ENCODE measurements around the gene PNLIPRP2. TPM values are rescaled to one million over a fixed set of nuclear protein-coding genes. Genes with fewer than 3 reads are reported as not detected.

The PNLIPRP2 gene
- total RNA-seq, 4 donors from 2014 or later: 0.42 to 4.1 (median 2.4) TPM; not detected in 1

- TF ChIP-seq CTCF (IDR thresholded peaks at IDR 0.05) (no peak), EP300 (IDR thresholded peaks at IDR 0.05) (no peak), POLR2A (IDR thresholded peaks at IDR 0.05) (no peak)
- no peaks in the 10 kb centered on the region for H3K36me3 ChIP-seq
- peaks cover 0 to 11% (median 3%) of the 10 kb centered on the region in 4 donors for H3K9me3 ChIP-seq
- no peaks in the 10 kb centered on the region for H3K4me1 ChIP-seq
- no peak overlapping the region for H3K4me3 ChIP-seq
- no peak overlapping the region for H3K27ac ChIP-seq
- 43 to 49% methylated on average over 2 of the region's 2 CpGs for WGBS, 2 donors
- H3K27me3 ChIP-seq: no peaks in the 10 kb centered on the region
- no peak for DNase-seq (ENCODE audit: low spot score in 2 of 2)
Observed at GRCh38 chr10:116636976-116637375, 16.2 kb downstream of the PNLIPRP2 start.

GRCh38 chr10:116637830-116638229, 17.1 kb downstream of the PNLIPRP2 start:
- Histone ChIP-seq H3K36me3 (no peaks in the 10 kb centered on the region), H3K27ac (no peak overlapping the region), H3K4me3 (no peak overlapping the region), H3K9me3 (peaks cover 0 to 11% (median 3%) of the 10 kb centered on the region in 4 donors), H3K27me3 (no peaks in the 10 kb centered on the region), H3K4me1 (no peaks in the 10 kb centered on the region)
- 5 to 22% methylated on average over 1 of the region's 1 CpG for WGBS, 2 donors
- TF ChIP-seq POLR2A (IDR thresholded peaks at IDR 0.05): no peak
- DNase-seq (ENCODE audit: low spot score in 2 of 2): no peak

DNA sequence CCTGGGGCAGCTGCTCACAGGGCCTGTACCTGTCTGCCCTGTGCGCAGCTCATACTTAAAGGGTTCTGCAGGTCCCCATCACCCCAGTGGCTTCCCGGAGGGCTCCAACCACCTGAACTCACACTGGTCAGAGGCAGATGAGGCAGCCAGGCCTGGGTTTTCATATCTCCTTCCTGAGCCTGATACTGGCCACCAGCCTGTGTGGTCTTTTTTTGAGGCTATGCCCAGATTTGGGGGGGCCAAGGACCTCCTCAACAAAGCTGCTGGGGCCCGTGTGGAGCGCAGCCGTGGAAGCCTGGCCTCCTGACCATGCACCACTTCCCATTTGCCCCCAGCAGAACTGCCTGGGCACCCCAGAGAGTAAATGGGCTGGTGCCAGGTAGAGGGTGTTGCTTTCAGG, 25.7 kb downstream of the PNLIPRP2 start:
- no peak overlapping the region for H3K27ac ChIP-seq
- no peaks in the 10 kb centered on the region for H3K27me3 ChIP-seq
- no peak for DNase-seq (ENCODE audit: low spot score in 2 of 2)
- no peak overlapping the region for H3K4me3 ChIP-seq
- no peaks in the 10 kb centered on the region for H3K4me1 ChIP-seq
- peaks cover 0 to 17% (median 0%) of the 10 kb centered on the region in 4 donors for H3K9me3 ChIP-seq
- 89 to 91% methylated on average over 5 of the region's 5 CpGs for WGBS, 2 donors
- TF ChIP-seq EP300 (IDR thresholded peaks at IDR 0.05): no peak
- no peaks in the 10 kb centered on the region for H3K36me3 ChIP-seq

DNA sequence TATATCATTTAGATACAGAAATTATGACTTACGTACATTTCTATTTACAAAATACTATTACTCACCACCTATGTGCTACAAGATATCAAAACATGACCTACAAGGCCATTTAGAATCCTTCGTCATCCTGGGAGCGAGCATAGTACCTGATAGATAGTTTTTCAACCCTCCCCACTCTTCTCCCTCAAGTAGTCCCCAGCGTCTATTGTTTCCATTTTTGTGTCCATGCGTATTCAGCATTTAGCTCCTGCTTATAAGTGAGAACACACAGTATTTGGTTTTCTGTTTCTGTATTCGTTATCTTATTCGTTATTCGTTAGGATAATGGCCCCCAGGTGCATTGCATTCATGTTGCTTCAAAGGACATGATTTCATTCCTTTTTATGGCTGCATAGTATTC, 28.1 kb downstream of the PNLIPRP2 start:
- no peak overlapping the region for H3K4me3 ChIP-seq
- no peak for DNase-seq (ENCODE audit: low spot score in 2 of 2)
- no peak overlapping the region for H3K27ac ChIP-seq
- no peaks in the 10 kb centered on the region for H3K36me3 ChIP-seq
- 84 to 86% methylated on average over 8 of the region's 8 CpGs for WGBS, 2 donors
- H3K4me1 ChIP-seq: no peaks in the 10 kb centered on the region
- TF ChIP-seq POLR2A (IDR thresholded peaks at IDR 0.05) (no peak), EP300 (IDR thresholded peaks at IDR 0.05) (no peak), CTCF (IDR thresholded peaks at IDR 0.05) (no peak)
- H3K27me3 ChIP-seq: no peaks in the 10 kb centered on the region
- peaks cover 0 to 17% (median 0%) of the 10 kb centered on the region in 4 donors for H3K9me3 ChIP-seq

- TF ChIP-seq CTCF (IDR thresholded peaks at IDR 0.05): no peak
- no peak for TF ChIP-seq EP300 (IDR thresholded peaks at IDR 0.05)
- TF ChIP-seq POLR2A (IDR thresholded peaks at IDR 0.05): no peak
Observed at GRCh38 chr10:116653885-116654284, 33.1 kb downstream of the PNLIPRP2 start.

GRCh38 chr10:116654816-116655215, 34.1 kb downstream of the PNLIPRP2 start:
- Histone ChIP-seq H3K9me3 (peaks cover 0 to 16% (median 0%) of the 10 kb centered on the region in 4 donors), H3K4me1 (no peaks in the 10 kb centered on the region), H3K27ac (no peak overlapping the region), H3K36me3 (no peaks in the 10 kb centered on the region), H3K27me3 (no peaks in the 10 kb centered on the region), H3K4me3 (no peak overlapping the region)
- WGBS, 2 donors: 40 to 55% methylated on average over 4 of the region's 4 CpGs
- TF ChIP-seq CTCF (IDR thresholded peaks at IDR 0.05) (peak in 1 of 5 experiments; percentile 14), EP300 (IDR thresholded peaks at IDR 0.05) (no peak)
- DNase-seq (ENCODE audit: low spot score in 2 of 2): no peak

More at GRCh38 chr10:116653885-116654284, 33.1 kb downstream of the PNLIPRP2 start:
- WGBS, 2 donors: 77 to 91% methylated on average over 1 of the region's 1 CpG
- Histone ChIP-seq H3K4me1 (no peaks in the 10 kb centered on the region), H3K27ac (no peak overlapping the region), H3K36me3 (no peaks in the 10 kb centered on the region), H3K27me3 (no peaks in the 10 kb centered on the region), H3K9me3 (peaks cover 0 to 17% (median 0%) of the 10 kb centered on the region in 4 donors), H3K4me3 (no peak overlapping the region)
- no peak for DNase-seq (ENCODE audit: low spot score in 2 of 2)

All from tibial nerve (tissue), 4 donors.